Camera-type eye (tissue), 1 donor: ENCODE data around the gene C15orf62. TPM values are rescaled to one million over a fixed set of nuclear protein-coding genes. Genes with fewer than 3 reads are reported as not detected.

Experiments used
- total RNA-seq: library from RNA; depleted of rRNA; stranded (reverse); fragments of >200 nt; gene quantifications from one replicate; pipeline ENCODE4 v1.2.3, GENCODE V29; 2014

Gene C15orf62
- 1.1 TPM for total RNA-seq

GRCh38 chr15:40769274-40770146 lies at the start of gene C15orf62:
Gene C15orf62 (plus strand): TSS chr15:40769980. CDS start chr15:40770496, 516 bp downstream.

GRCh38 chr15:40754883-40755811 lies 14.6 kb upstream of the C15orf62 start, which contains the start of gene RMDN3:
Gene RMDN3 (minus strand): TSS chr15:40755254. CDS start chr15:40754783, 471 bp downstream.

GRCh38 chr15:40763801-40764628 lies 5.8 kb upstream of the C15orf62 start, which contains the start of gene GCHFR:
Gene GCHFR (plus strand): TSS chr15:40764068. CDS start chr15:40764181, 113 bp downstream.

GRCh38 chr15:40807028-40807887 lies 37.5 kb downstream of the C15orf62 start, which contains the start of the genes DNAJC17 and ZFYVE19:
Gene DNAJC17 (minus strand): TSS chr15:40807473. CDS start chr15:40807446, 27 bp downstream.
Gene ZFYVE19 (plus strand): TSS chr15:40807089. CDS start chr15:40807590, 501 bp downstream.

Other genes starting within 250 kb of the C15orf62 start
- 25.8 TPM for gene CCDC32, start 204.9 kb upstream of the C15orf62 start, total RNA-seq
- 7.3 TPM for gene RPUSD2, start 200.7 kb upstream of the C15orf62 start, total RNA-seq
- 14.2 TPM for gene KNL1, start 175.7 kb upstream of the C15orf62 start, total RNA-seq
- 4.1 TPM for gene RAD51, start 74.8 kb upstream of the C15orf62 start, total RNA-seq
- gene RMDN3, start 14.7 kb upstream of the C15orf62 start, total RNA-seq = 30.2 TPM
- gene GCHFR, start 5.9 kb upstream of the C15orf62 start, total RNA-seq = 8.7 TPM
- gene ZFYVE19, start 37.1 kb downstream of the C15orf62 start, total RNA-seq = 35.9 TPM
- gene DNAJC17, start 37.5 kb downstream of the C15orf62 start, total RNA-seq = 22.8 TPM
- gene PPP1R14D, start 58.7 kb downstream of the C15orf62 start, total RNA-seq = not detected
- gene SPINT1, start 74.1 kb downstream of the C15orf62 start, total RNA-seq = 27.4 TPM
- gene RHOV, start 104.3 kb downstream of the C15orf62 start, total RNA-seq = 7.2 TPM
- gene VPS18, start 124.5 kb downstream of the C15orf62 start, total RNA-seq = 25.0 TPM
- gene DLL4, start 159.4 kb downstream of the C15orf62 start, total RNA-seq = 49.5 TPM
- 2.5 TPM for gene CHAC1, start 183.5 kb downstream of the C15orf62 start, total RNA-seq